ENCODE results near the gene YARS2.

DNA sequence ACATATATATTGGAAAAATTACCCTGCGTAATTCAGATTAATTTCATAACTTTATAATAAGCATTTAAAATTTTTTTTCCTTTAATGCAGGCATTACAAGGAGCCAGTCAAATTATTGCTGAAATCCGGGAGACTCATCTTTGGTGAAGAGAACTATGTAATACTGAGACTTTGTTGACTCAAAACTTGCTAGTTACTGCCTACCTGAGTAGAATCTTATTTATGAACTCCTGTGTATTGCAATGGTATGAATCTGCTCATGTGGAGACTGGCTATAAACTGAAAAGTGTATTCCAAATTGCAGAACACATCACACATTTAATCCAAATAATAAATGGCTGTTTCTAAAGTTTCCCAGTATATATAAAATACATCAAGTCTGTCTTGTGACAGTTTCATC is 12.4 kb downstream of the YARS2 start:
- TF ChIP-seq, protein P1, sequence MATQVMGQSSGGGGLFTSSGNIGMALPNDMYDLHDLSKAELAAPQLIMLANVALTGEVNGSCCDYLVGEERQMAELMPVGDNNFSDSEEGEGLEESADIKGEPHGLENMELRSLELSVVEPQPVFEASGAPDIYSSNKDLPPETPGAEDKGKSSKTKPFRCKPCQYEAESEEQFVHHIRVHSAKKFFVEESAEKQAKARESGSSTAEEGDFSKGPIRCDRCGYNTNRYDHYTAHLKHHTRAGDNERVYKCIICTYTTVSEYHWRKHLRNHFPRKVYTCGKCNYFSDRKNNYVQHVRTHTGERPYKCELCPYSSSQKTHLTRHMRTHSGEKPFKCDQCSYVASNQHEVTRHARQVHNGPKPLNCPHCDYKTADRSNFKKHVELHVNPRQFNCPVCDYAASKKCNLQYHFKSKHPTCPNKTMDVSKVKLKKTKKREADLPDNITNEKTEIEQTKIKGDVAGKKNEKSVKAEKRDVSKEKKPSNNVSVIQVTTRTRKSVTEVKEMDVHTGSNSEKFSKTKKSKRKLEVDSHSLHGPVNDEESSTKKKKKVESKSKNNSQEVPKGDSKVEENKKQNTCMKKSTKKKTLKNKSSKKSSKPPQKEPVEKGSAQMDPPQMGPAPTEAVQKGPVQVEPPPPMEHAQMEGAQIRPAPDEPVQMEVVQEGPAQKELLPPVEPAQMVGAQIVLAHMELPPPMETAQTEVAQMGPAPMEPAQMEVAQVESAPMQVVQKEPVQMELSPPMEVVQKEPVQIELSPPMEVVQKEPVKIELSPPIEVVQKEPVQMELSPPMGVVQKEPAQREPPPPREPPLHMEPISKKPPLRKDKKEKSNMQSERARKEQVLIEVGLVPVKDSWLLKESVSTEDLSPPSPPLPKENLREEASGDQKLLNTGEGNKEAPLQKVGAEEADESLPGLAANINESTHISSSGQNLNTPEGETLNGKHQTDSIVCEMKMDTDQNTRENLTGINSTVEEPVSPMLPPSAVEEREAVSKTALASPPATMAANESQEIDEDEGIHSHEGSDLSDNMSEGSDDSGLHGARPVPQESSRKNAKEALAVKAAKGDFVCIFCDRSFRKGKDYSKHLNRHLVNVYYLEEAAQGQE (IDR thresholded peaks at IDR 0.05; ENCODE audit: insufficient read depth in 1 of 2, low read depth in 2 of 2, low read length in 2 of 2): no peak
- TF ChIP-seq FOXP2 (optimal IDR thresholded peaks at IDR 0.05; ENCODE audit: borderline replicate concordance, extremely low read depth, extremely low read length, insufficient read depth): no peak
